Muscle of back (tissue), 11 donors: ENCODE results near the gene AVPI1. TPM values are rescaled to one million over a fixed set of nuclear protein-coding genes. Genes with fewer than 3 reads are reported as not detected.
"Not testable (repeated sequence)": the region's sequence is repeated elsewhere in the genome, so short reads cannot be mapped to it uniquely, and the experiment has no call there.

Experiments
- DNase-seq, 3 donors: peaks; one replicate each; pipeline versions ENCODE4 v3.0.0 to v3.0.0-alpha.2; 2013
- polyA plus RNA-seq, 10 donors: library from polyadenylated mRNA; unstranded; fragments of 120-200 nt; gene quantifications; one replicate each; pipeline ENCODE4 v1.2.1, GENCODE V29; 2013; ENCODE audit not compliant: insufficient read length in 10 of 10

AVPI1 gene
- polyA plus RNA-seq, 10 donors, result 3.5 to 6.1 (median 4.7) TPM

GRCh38 chr10:97713339-97713825, 26.3 kb upstream of the AVPI1 start, which contains the start of gene MARVELD1:
Gene MARVELD1, plus strand, starts transcription at chr10:97713730. Its CDS starts 147 bp downstream, at chr10:97713877.
- peak; percentile 86 to 95 (median 91) for DNase-seq

- DNase-seq, result no peak
Observed at GRCh38 chr10:97711640-97712572, 24.9 kb upstream of the AVPI1 start.

- DNase-seq, result peak; percentile 80 to 94 (median 88)
Observed at GRCh38 chr10:97708976-97709946, 22.2 kb upstream of the AVPI1 start.

- no peak for DNase-seq
Observed at GRCh38 chr10:97708167-97708566, 21.1 kb upstream of the AVPI1 start.

GRCh38 chr10:97707134-97707861, 20.3 kb upstream of the AVPI1 start:
- DNase-seq, result no peak

GRCh38 chr10:97705006-97705670, 18.1 kb upstream of the AVPI1 start:
- DNase-seq, result no peak

- DNase-seq, result no peak
Observed at GRCh38 chr10:97704341-97704740, 17.3 kb upstream of the AVPI1 start.

GRCh38 chr10:97703398-97704067, 16.5 kb upstream of the AVPI1 start:
- no peak for DNase-seq

- peak; percentile 68 to 85 (median 77) for DNase-seq
Observed at GRCh38 chr10:97701438-97702069, 14.5 kb upstream of the AVPI1 start.

- DNase-seq, result not testable (repeated sequence)
Observed at GRCh38 chr10:97698072-97698655, 11.1 kb upstream of the AVPI1 start.

GRCh38 chr10:97690133-97690532, 3.1 kb upstream of the AVPI1 start:
- DNase-seq, result no peak

GRCh38 chr10:97689559-97690020, 2.5 kb upstream of the AVPI1 start:
- DNase-seq, result peak in 1 of 3 donors; percentile 87

- no peak for DNase-seq
Observed at GRCh38 chr10:97687785-97688781, 1.0 kb upstream of the AVPI1 start.

GRCh38 chr10:97686301-97686961, 610 bp downstream of the AVPI1 start:
- no peak for DNase-seq

GRCh38 chr10:97685395-97685958, 1.6 kb downstream of the AVPI1 start:
- DNase-seq, result peak in 1 of 3 donors; percentile 40

- DNase-seq, result no peak
Observed at GRCh38 chr10:97684866-97685394, 2.1 kb downstream of the AVPI1 start.

GRCh38 chr10:97684368-97684713, 2.7 kb downstream of the AVPI1 start:
- DNase-seq, result not testable (repeated sequence)
